GM21717 (cell line): ENCODE data around the gene LRP1B.
"Not testable (repeated sequence)": the region's sequence is repeated elsewhere in the genome, so short reads cannot be mapped to it uniquely, and the experiment has no call there.

Experiments
- ATAC-seq: cut with Tn5 transposase; IDR thresholded peaks from one replicate; pipeline ENCODE4 v1.9.1; 2021; ENCODE audit warnings: mild to moderate bottlenecking, moderate library complexity; ENCODE audit not compliant: unreplicated experiment

Gene LRP1B

GRCh38 chr2:140427033-140427432, 1703.8 kb downstream of the LRP1B start:
- not testable (repeated sequence) for ATAC-seq

- ATAC-seq = no peak
These were observed 1706.3 kb downstream of the LRP1B start for GRCh38 chr2:140424471-140424870.

GRCh38 chr2:140422759-140423158, 1708.1 kb downstream of the LRP1B start:
- no peak for ATAC-seq

GRCh38 chr2:140417504-140417903, 1713.3 kb downstream of the LRP1B start:
- ATAC-seq = no peak

- no peak for ATAC-seq
These were observed 1714.2 kb downstream of the LRP1B start for GRCh38 chr2:140416577-140416976.

GRCh38 chr2:140415035-140415434, 1715.8 kb downstream of the LRP1B start:
- ATAC-seq = not testable (repeated sequence)

GRCh38 chr2:140410695-140411094, 1720.1 kb downstream of the LRP1B start:
- ATAC-seq = no peak

GRCh38 chr2:140401056-140401455, 1729.8 kb downstream of the LRP1B start:
- no peak for ATAC-seq

- ATAC-seq = no peak
These were observed 1738.0 kb downstream of the LRP1B start for GRCh38 chr2:140392824-140393223.

GRCh38 chr2:140384946-140385345, 1745.9 kb downstream of the LRP1B start:
- ATAC-seq = no peak

- no peak for ATAC-seq
These were observed 1747.0 kb downstream of the LRP1B start for GRCh38 chr2:140383781-140384180.

- no peak for ATAC-seq
These were observed 1754.1 kb downstream of the LRP1B start for GRCh38 chr2:140376686-140377085.

- ATAC-seq = no peak
These were observed 1767.7 kb downstream of the LRP1B start for GRCh38 chr2:140363131-140363530.

GRCh38 chr2:140362361-140362760, 1768.5 kb downstream of the LRP1B start:
- ATAC-seq = no peak

GRCh38 chr2:140359056-140359771, 1771.6 kb downstream of the LRP1B start:
- ATAC-seq = no peak

- ATAC-seq = no peak
These were observed 1774.1 kb downstream of the LRP1B start for GRCh38 chr2:140356697-140357096.

GRCh38 chr2:140355511-140356090, 1775.2 kb downstream of the LRP1B start:
- no peak for ATAC-seq

- no peak for ATAC-seq
These were observed 1776.3 kb downstream of the LRP1B start for GRCh38 chr2:140354544-140354943.

- ATAC-seq = no peak
These were observed 1777.3 kb downstream of the LRP1B start for GRCh38 chr2:140353541-140353940.

GRCh38 chr2:140351692-140352091, 1779.1 kb downstream of the LRP1B start:
- ATAC-seq = no peak

GRCh38 chr2:140349695-140350094, 1781.1 kb downstream of the LRP1B start:
- no peak for ATAC-seq

- no peak for ATAC-seq
These were observed 1782.0 kb downstream of the LRP1B start for GRCh38 chr2:140348826-140349225.

- ATAC-seq = no peak
These were observed 1786.0 kb downstream of the LRP1B start for GRCh38 chr2:140344838-140345237.
